Nephron (organoid): Measurements from ENCODE around the gene PDE1A.

Experiments used
- H3K27ac Mint-ChIP-seq, 3 experiments: 2 replicates each; pipeline ENCODE4 v1.8.0; 2020; ENCODE audit warnings: mixed read lengths in 3 of 3, mild to moderate bottlenecking in 2 of 3, moderate library complexity in 1 of 3
- H3K27me3 Mint-ChIP-seq: 2 replicates; pipeline ENCODE4 v1.8.0; 2021; ENCODE audit warnings: low read depth, mild to moderate bottlenecking, moderate library complexity, mixed read lengths
- H3K36me3 Mint-ChIP-seq: 2 replicates; pipeline ENCODE4 v1.8.0; 2020; ENCODE audit warnings: low read depth, mixed read lengths
- H3K4me1 Mint-ChIP-seq: 2 replicates; pipeline ENCODE4 v1.8.0; 2020; ENCODE audit warnings: mixed read lengths
- H3K4me3 Mint-ChIP-seq, 3 experiments: 2 replicates each; pipeline ENCODE4 v1.8.0; 2020; ENCODE audit warnings: mild to moderate bottlenecking in 3 of 3, mixed read lengths in 3 of 3, moderate library complexity in 2 of 3
- H3K9me3 Mint-ChIP-seq: 2 replicates; pipeline ENCODE4 v1.8.0; 2020; ENCODE audit warnings: mixed read lengths
- TF ChIP-seq, protein P1 (sequence below), 3 experiments: fragments of 200-600 bp; sonication (generic); IDR thresholded peaks; one replicate each; pipeline ENCODE4 v1.5.0; 2021; ENCODE audit warnings: antibody characterized with exemption in 3 of 3; ENCODE audit not compliant: unreplicated experiment in 3 of 3

Gene PDE1A

GRCh38 chr2:182361477-182361876, 65.4 kb downstream of the PDE1A start:
- Mint-ChIP-seq H3K27ac (peak overlapping the region; percentile 40 to 72 (median 63)), H3K27me3 (no peaks in the 10 kb centered on the region), H3K36me3 (no peaks in the 10 kb centered on the region), H3K4me3 (no peak overlapping the region), H3K4me1 (peaks cover 29% of the 10 kb centered on the region), H3K9me3 (no peaks in the 10 kb centered on the region)
- TF ChIP-seq, protein P1, sequence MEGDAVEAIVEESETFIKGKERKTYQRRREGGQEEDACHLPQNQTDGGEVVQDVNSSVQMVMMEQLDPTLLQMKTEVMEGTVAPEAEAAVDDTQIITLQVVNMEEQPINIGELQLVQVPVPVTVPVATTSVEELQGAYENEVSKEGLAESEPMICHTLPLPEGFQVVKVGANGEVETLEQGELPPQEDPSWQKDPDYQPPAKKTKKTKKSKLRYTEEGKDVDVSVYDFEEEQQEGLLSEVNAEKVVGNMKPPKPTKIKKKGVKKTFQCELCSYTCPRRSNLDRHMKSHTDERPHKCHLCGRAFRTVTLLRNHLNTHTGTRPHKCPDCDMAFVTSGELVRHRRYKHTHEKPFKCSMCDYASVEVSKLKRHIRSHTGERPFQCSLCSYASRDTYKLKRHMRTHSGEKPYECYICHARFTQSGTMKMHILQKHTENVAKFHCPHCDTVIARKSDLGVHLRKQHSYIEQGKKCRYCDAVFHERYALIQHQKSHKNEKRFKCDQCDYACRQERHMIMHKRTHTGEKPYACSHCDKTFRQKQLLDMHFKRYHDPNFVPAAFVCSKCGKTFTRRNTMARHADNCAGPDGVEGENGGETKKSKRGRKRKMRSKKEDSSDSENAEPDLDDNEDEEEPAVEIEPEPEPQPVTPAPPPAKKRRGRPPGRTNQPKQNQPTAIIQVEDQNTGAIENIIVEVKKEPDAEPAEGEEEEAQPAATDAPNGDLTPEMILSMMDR (IDR thresholded peaks at IDR 0.05; ENCODE audit: unreplicated experiment in 3 of 3): no peak

- H3K36me3 Mint-ChIP-seq: no peaks in the 10 kb centered on the region
- TF ChIP-seq, protein P1 (IDR thresholded peaks at IDR 0.05; ENCODE audit: unreplicated experiment in 3 of 3): no peak
- H3K9me3 Mint-ChIP-seq: no peaks in the 10 kb centered on the region
- H3K27ac Mint-ChIP-seq: peak overlapping the region in 2 of 3 experiments; percentile 77 to 83
- peaks cover 29% of the 10 kb centered on the region for H3K4me1 Mint-ChIP-seq
- H3K4me3 Mint-ChIP-seq: no peak overlapping the region
- H3K27me3 Mint-ChIP-seq: no peaks in the 10 kb centered on the region
These were observed 66.1 kb downstream of the PDE1A start for GRCh38 chr2:182360663-182361260.

DNA sequence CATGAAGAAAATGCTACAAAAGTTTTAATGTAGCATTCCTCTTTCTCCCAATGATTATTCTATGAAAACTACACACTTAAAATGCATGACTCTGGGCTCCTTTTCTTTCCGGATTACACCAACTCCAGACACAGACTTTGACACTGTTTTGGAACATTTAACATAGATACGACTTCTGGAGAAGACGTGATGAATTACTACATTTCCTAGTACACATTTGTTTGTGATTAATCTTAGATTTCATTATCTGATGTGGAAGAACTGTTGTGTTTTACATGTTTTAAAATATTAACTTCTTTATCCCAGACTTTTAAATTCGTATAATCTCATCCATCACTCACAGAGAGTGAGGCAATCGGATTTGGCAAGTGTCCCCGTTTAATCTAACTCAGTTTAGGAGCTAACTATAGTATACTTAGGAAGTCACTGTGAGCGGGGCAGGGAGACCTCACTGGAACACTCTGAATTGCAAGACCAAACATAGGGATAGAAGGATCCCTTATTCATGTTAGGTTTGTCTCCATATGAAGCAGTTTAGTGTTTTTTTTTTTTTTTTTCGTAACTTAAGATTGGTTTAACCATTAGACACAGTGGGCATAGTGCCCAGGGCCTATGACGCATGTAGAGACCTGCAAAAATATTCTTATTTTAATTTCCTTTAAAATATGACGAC, 66.7 kb downstream of the PDE1A start:
- H3K9me3 Mint-ChIP-seq: no peaks in the 10 kb centered on the region
- no peaks in the 10 kb centered on the region for H3K36me3 Mint-ChIP-seq

DNA sequence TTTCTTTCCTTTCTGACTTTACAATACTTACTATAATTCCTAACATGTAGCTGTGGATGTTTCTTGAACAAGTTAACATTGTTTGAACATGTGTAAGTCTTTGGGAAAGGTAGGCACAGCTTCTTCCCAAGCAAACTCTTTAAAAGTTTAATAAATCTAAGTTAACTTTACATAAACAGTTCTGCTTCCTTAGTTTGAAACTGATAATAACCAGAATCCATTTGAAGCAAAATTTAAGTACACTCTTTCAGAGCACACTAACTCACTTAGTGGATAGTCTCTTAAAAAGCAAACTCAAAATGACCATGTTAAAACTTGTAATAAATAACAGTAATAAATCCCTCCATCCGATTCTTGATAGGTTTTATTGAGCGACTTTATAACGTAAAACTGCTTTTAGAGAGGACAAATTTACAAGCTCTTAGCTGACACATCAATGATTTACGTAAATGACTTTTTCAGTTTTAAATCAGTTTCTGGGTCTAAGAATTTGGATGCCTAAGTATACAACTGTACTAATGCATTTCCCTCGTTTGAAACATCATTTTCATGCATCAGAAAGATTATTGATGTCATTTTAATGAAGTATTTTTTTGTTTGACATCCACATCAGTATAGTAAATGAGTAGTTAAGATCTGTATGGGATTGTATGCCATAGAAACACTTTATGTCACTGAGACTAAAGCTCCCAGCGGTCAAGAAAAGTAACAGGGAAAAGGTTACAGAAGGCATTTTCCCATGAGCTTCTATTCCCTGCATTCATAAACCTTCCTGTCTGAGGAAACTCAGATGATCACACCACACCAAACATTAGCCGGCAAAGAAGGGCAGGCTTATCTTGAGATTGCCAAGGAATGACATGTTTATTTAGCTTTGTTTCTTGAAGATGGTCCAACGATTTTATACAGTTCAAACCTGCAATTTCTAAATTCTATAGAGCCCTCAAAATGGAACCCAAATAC, 67.5 kb downstream of the PDE1A start:
- Mint-ChIP-seq H3K4me3 (no peak overlapping the region), H3K27ac (peak overlapping the region; percentile 77 to 83 (median 77)), H3K9me3 (no peaks in the 10 kb centered on the region), H3K36me3 (no peaks in the 10 kb centered on the region), H3K27me3 (no peaks in the 10 kb centered on the region), H3K4me1 (peaks cover 29% of the 10 kb centered on the region)
- TF ChIP-seq, protein P1 (IDR thresholded peaks at IDR 0.05; ENCODE audit: unreplicated experiment in 3 of 3): no peak

More for the DNA sequence above, 66.7 kb downstream of the PDE1A start:
- Mint-ChIP-seq H3K4me3 (no peak overlapping the region), H3K27me3 (no peaks in the 10 kb centered on the region), H3K4me1 (peaks cover 29% of the 10 kb centered on the region), H3K27ac (peak overlapping the region; percentile 77 to 83 (median 77))
- TF ChIP-seq, protein P1 (IDR thresholded peaks at IDR 0.05; ENCODE audit: unreplicated experiment in 3 of 3): no peak

GRCh38 chr2:182358601-182359000, 68.2 kb downstream of the PDE1A start:
- peaks cover 29% of the 10 kb centered on the region for H3K4me1 Mint-ChIP-seq
- H3K27me3 Mint-ChIP-seq: no peaks in the 10 kb centered on the region
- TF ChIP-seq, protein P1 (IDR thresholded peaks at IDR 0.05; ENCODE audit: unreplicated experiment in 3 of 3): no peak
- peak overlapping the region; percentile 16 to 83 (median 77) for H3K27ac Mint-ChIP-seq
- H3K36me3 Mint-ChIP-seq: no peaks in the 10 kb centered on the region
- H3K4me3 Mint-ChIP-seq: no peak overlapping the region
- H3K9me3 Mint-ChIP-seq: no peaks in the 10 kb centered on the region
